Measurements from ENCODE around the gene MBNL3.
"Not testable (repeated sequence)": the region's sequence is repeated elsewhere in the genome, so short reads cannot be mapped to it uniquely, and the experiment has no call there.

The MBNL3 gene

DNA sequence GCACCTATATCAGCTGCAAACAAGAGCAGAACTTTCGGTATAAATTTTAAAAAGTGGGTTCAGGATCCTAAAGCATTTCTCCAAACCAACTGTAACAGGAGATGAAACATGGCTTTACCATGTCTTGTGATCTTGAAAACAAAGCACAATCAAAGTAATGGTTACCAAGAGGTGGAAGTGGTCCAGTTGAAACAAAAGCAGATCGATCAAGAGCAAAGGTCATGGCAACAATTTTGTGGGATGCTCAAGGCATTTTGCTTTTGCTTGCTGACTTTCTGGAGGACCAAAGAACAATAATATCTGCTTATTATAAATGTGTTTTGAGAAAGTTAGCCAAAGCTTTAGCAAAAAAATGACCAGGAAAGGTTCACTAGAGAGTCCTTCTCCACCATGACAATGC is 152.7 kb downstream of the MBNL3 start:
- H3K9me3 Mint-ChIP-seq: no peaks in the 10 kb centered on the region
- H3K27ac Mint-ChIP-seq: no peak overlapping the region
- no peak for DNase-seq
- H3K36me3 Mint-ChIP-seq (ENCODE audit: low read depth): no peaks in the 10 kb centered on the region
- peaks cover 43% of the 10 kb centered on the region for H3K27me3 Mint-ChIP-seq
- H3K4me1 Mint-ChIP-seq (ENCODE audit: low read depth): peaks cover 4% of the 10 kb centered on the region
- no peak overlapping the region for H3K4me3 Mint-ChIP-seq

DNA sequence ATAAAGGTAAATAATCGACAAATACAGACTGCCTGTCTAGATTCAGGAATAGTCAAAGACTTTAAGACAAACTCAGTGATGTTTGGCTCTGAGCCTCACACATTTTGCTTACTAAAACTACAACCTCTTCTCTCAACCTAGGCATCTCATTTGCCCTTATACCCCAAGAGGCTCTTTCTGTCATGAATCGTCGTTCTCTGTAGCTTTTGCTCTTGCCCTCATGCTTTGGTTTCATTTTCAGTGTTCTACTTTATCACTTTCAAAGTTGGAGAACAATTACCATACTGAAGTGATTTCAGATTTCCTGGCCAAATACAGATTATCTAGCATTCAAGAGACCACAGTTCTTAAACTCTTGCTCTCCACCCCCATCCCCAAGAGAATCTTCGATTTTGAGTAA is 155.5 kb downstream of the MBNL3 start:
- Mint-ChIP-seq H3K4me3 (no peak overlapping the region), H3K36me3 (ENCODE audit: low read depth) (no peaks in the 10 kb centered on the region), H3K27me3 (peaks cover 21% of the 10 kb centered on the region), H3K27ac (no peak overlapping the region), H3K4me1 (ENCODE audit: low read depth) (peaks cover 4% of the 10 kb centered on the region), H3K9me3 (no peaks in the 10 kb centered on the region)
- DNase-seq: no peak

GRCh38 chrX:132331532-132331931 is 157.3 kb downstream of the MBNL3 start:
- H3K4me3 Mint-ChIP-seq: no peak overlapping the region
- peaks cover 17% of the 10 kb centered on the region for H3K27me3 Mint-ChIP-seq
- H3K36me3 Mint-ChIP-seq (ENCODE audit: low read depth): no peaks in the 10 kb centered on the region
- H3K4me1 Mint-ChIP-seq (ENCODE audit: low read depth): peaks cover 4% of the 10 kb centered on the region
- H3K27ac Mint-ChIP-seq: no peak overlapping the region
- H3K9me3 Mint-ChIP-seq: peaks cover 4% of the 10 kb centered on the region
- no peak for DNase-seq

GRCh38 chrX:132331000-132331399 is 157.8 kb downstream of the MBNL3 start:
- Mint-ChIP-seq H3K27ac (no peak overlapping the region), H3K27me3 (peaks cover 19% of the 10 kb centered on the region), H3K36me3 (ENCODE audit: low read depth) (no peaks in the 10 kb centered on the region), H3K4me3 (no peak overlapping the region), H3K4me1 (ENCODE audit: low read depth) (peaks cover 4% of the 10 kb centered on the region), H3K9me3 (peaks cover 4% of the 10 kb centered on the region)
- DNase-seq: no peak

GRCh38 chrX:132330156-132330729 is 158.6 kb downstream of the MBNL3 start:
- H3K27ac Mint-ChIP-seq: no peak overlapping the region
- no peak overlapping the region for H3K4me3 Mint-ChIP-seq
- DNase-seq: no peak
- H3K4me1 Mint-ChIP-seq (ENCODE audit: low read depth): peaks cover 4% of the 10 kb centered on the region
- peaks cover 22% of the 10 kb centered on the region for H3K27me3 Mint-ChIP-seq
- H3K9me3 Mint-ChIP-seq: peaks cover 4% of the 10 kb centered on the region
- H3K36me3 Mint-ChIP-seq (ENCODE audit: low read depth): no peaks in the 10 kb centered on the region

DNA sequence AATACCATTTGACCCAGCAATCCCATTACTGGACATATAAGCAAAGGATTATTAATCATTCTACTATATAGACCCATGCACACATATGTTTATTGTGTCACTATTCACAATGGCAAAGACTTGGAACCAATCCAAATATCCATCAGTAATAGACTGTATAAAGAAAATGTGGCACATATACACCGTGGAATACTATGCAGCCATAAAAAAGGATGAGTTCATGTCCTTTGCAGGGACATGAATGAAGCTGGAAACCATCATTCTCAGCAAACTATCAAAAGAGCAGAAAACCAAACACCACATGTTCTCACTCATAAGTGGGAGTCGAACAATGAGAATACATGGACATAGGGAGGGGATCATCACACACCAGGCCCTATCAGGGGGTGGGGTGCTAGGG is 161.9 kb downstream of the MBNL3 start:
- H3K4me1 Mint-ChIP-seq (ENCODE audit: low read depth); H3K27ac Mint-ChIP-seq; H3K9me3 Mint-ChIP-seq; H3K36me3 Mint-ChIP-seq (ENCODE audit: low read depth); DNase-seq; H3K4me3 Mint-ChIP-seq: not testable (repeated sequence)
- peaks cover 30% of the 10 kb centered on the region for H3K27me3 Mint-ChIP-seq
